ENCODE results near the gene GRK7. TPM values are rescaled to one million over a fixed set of nuclear protein-coding genes. Genes with fewer than 3 reads are reported as not detected.

Gene GRK7
- total RNA-seq, 2 experiments from 2014 or later, result not detected

DNA sequence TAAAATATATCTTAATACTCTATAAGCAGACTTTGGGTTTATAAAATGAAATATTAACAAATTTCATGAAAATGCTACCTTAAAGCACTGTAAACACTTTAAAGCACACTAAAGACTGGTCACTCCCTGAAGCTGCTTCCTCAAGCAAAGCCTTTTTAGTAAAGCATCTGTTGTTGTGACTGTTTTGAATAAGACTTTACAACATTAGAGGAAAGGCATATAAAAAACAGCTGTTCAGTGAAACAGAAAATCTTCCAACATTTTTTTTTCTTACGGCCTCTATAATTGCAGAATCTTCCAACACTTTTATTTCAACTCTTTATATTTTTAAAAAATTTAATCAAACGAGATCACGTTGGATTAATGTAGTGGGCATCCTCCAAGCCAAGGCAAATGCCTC is 48.1 kb downstream of the GRK7 start:
- no peak overlapping the region for H3K4me3 Mint-ChIP-seq
- peaks cover 11% of the 10 kb centered on the region for H3K27me3 Mint-ChIP-seq (ENCODE audit: low read depth)
- peaks cover 6% of the 10 kb centered on the region for H3K9me3 Mint-ChIP-seq (ENCODE audit: insufficient read depth)
- no peaks in the 10 kb centered on the region for H3K4me1 Mint-ChIP-seq (ENCODE audit: low read depth)
- ATAC-seq (no peak), DNase-seq (no peak)
- ChIA-PET POLR2A (no interaction called here), CTCF (interaction anchor here (1.4 kb wide), 1 partner anchor 14 kb away, joined by 3 read pairs; no protein-coding TSS in a partner anchor)
- no peaks in the 10 kb centered on the region for H3K36me3 Mint-ChIP-seq (ENCODE audit: low read depth)
- H3K27ac Mint-ChIP-seq, result no peak overlapping the region

DNA sequence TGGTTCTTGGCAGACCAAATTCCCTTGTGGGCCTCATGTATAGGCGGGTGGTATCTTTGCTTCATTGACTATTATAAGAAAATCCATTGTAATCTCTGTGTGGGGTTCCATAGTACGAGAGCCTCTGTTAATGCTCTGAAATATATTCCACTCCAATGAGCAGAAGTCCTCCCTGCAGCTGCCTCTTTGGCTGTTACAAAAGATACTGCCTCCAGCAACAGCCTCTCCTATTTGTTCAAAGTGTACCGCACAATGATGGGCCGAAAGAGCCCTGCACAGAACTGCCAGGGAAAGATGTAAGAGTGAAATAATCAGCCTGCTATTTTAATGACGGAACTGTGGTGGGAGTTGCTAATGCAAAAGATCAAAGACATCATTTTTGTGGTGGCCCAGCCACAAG is 48.9 kb downstream of the GRK7 start:
- Mint-ChIP-seq H3K27me3 (ENCODE audit: low read depth) (peaks cover 19% of the 10 kb centered on the region), H3K9me3 (ENCODE audit: insufficient read depth) (peaks cover 6% of the 10 kb centered on the region), H3K27ac (no peak overlapping the region), H3K4me1 (ENCODE audit: low read depth) (no peaks in the 10 kb centered on the region), H3K4me3 (no peak overlapping the region), H3K36me3 (ENCODE audit: low read depth) (no peaks in the 10 kb centered on the region)
- no peak for DNase-seq
- POLR2A ChIA-PET, result no interaction called here
- CTCF ChIA-PET, result interaction anchor here (1.4 kb wide), 1 partner anchor 15 kb away, joined by 3 read pairs; no protein-coding TSS in a partner anchor
- no peak for ATAC-seq

DNA sequence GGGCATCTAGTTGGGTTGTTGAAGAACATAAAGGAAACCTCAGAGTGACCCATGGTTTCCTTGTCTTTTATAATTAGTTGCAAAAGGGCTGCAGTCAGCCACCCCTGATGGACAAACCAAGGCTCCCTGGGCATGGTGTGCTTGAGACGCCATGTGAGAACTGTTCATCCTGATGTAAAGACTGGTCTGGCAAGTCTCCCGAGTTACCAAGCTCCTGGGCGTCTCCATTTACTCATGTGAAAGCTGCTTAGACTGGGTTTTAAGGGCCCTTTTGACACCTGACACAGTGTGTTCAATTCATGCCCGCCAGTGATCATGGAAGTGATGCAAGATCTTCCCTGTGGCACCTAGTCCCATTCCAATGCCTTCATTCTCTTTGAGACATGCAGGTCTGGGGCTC is 49.4 kb downstream of the GRK7 start:
- Mint-ChIP-seq H3K4me3 (no peak overlapping the region), H3K4me1 (ENCODE audit: low read depth) (no peaks in the 10 kb centered on the region), H3K9me3 (ENCODE audit: insufficient read depth) (peaks cover 6% of the 10 kb centered on the region), H3K27me3 (ENCODE audit: low read depth) (peaks cover 19% of the 10 kb centered on the region), H3K36me3 (ENCODE audit: low read depth) (no peaks in the 10 kb centered on the region), H3K27ac (no peak overlapping the region)
- no peak for DNase-seq
- ChIA-PET CTCF (no interaction called here), POLR2A (no interaction called here)
- no peak for ATAC-seq

Other genes starting within 250 kb of the GRK7 start
- gene RNF7, start 25.1 kb upstream of the GRK7 start, total RNA-seq, result 10 to 100 TPM; 58.5 to 61.2 TPM
- gene ATP1B3, start 113.2 kb downstream of the GRK7 start, total RNA-seq, result 100 to 1,000 TPM; 108 to 122 TPM

Data from activated CD8-positive, alpha-beta T cell treated with anti-CD3 and anti-CD28 coated beads, Interleukin-2, amount 10 ng/mL, durations not matched to agents 7 days and 5 days (primary cell).